Measurements from ENCODE around the gene RPL21.
"Not testable (repeated sequence)": the region's sequence is repeated elsewhere in the genome, so short reads cannot be mapped to it uniquely, and the experiment has no call there.

The RPL21 gene

DNA sequence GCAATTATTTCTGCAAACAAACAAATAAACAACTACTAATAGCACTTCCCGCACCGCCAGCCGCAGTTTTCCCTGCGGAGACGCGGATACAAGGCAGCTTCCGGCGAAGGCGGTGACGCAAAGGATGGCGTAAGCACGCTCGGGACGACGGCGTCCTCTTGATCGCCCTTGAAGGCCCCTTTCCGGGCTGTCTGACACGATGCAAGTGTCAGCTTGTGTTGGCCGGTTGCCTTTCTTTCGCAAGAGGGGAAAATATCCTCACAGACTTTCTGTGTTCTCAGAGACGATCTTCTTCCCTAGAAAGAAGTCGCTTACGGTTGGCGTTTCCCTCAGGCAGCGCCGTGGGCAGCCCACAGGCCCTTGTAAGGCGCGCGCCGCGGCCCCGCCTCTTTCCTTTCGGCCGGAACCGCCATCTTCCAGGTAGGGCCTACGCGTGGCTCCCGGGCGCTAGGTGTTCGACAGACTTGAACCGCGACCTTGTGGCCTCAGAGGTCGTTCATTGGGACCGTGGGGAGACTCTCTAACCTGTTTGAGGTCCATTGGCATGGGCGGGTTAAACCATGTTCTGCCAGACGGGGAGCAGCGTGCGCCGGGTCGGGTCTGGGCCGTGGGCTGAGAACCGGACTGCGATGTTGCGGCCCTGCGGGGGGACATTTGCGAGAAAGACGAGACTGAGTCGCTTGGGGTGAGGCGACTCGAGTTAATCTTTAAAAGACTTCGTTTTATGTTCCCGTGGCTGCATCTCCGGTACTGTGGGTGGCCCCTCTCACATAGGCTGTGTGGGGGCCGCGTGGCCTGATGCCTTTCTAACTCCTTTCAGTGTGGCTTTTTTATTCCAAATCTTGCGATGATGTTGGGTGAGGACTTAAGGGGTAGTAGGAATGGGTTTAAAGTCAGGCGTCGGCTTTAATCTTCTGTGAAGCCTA lies at the start of gene RPL21:
Gene RPL21 (plus strand): TSS at position 393 of the 926 bp plus-strand sequence. CDS start 2,219 bp downstream, outside the sequence.
- peak; percentile 85 for DNase-seq (ENCODE audit: low read depth, low spot score)
- H3K9me3 ChIP-seq (ENCODE audit: low read depth, low read length) = no peaks in the 10 kb centered on the region
- H3K36me3 ChIP-seq (ENCODE audit: insufficient read depth, low read length) = peaks cover 44% of the 10 kb centered on the region
- H3K27ac ChIP-seq = peak within 1 kb of the TSS; percentile 92
- H3K9ac ChIP-seq (ENCODE audit: insufficient read length) = peak within 1 kb of the TSS; percentile 100
- peak within 1 kb of the TSS; percentile 86 for H3K4me3 ChIP-seq
- no peak for TF ChIP-seq EZH2 (IDR thresholded peaks at IDR 0.05)
- TF ChIP-seq POLR2AphosphoS5 (IDR thresholded peaks at IDR 0.05; ENCODE audit: borderline replicate concordance, low read depth, low read length) = peak; percentile 96
- peak; percentile 86 for TF ChIP-seq FOXP2 (optimal IDR thresholded peaks at IDR 0.05; ENCODE audit: control extremely low read depth, extremely low read length, insufficient read depth)

DNA sequence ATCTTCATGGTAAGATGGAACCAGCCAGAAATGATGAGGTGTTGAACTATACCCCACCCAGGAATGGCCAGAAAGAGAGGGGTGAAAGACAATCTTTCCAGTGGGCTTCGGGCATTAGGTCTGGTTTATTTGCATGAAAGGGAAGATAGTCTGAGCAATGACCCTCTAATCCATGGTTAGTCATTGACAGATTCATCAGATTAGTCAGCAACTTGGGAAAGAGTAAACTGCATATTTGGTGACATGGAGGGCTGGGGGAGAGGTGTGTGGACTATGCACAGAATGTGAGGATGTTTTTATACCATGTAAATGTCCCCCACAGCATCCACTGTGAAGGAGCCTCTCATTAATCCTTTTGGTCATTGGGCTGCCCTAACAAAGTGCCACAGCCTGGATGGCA lies 49.7 kb upstream of the RPL21 start:
- no peak for TF ChIP-seq POLR2AphosphoS5 (IDR thresholded peaks at IDR 0.05; ENCODE audit: borderline replicate concordance, low read depth, low read length)
- no peak for TF ChIP-seq FOXP2 (optimal IDR thresholded peaks at IDR 0.05; ENCODE audit: control extremely low read depth, extremely low read length, insufficient read depth)
- no peak for TF ChIP-seq EZH2 (IDR thresholded peaks at IDR 0.05)
- DNase-seq (ENCODE audit: low read depth, low spot score) = no peak
- no peaks in the 10 kb centered on the region for H3K9me3 ChIP-seq (ENCODE audit: low read depth, low read length)

DNA sequence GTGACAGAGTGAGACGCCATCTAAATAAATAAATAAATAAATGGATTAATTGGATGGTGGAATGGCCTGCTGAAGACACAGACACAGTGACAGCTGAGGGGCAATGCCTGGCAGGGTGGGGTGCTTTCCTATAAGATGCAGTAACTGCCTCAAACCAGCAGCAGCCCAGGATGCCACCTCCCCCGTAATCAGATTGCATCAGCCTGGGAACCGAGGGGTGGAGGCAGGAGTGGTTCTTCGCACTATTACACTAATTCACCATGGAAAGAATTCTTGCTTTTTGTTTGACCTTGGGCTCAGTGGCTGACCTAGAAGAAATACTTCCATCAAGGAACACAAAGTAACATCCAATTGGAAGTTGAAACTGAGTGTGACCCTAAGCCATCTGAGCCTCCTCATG lies 48.2 kb upstream of the RPL21 start:
- H3K27ac ChIP-seq = no peak overlapping the region
- no peak for TF ChIP-seq FOXP2 (optimal IDR thresholded peaks at IDR 0.05; ENCODE audit: control extremely low read depth, extremely low read length, insufficient read depth)
- TF ChIP-seq POLR2AphosphoS5 (IDR thresholded peaks at IDR 0.05; ENCODE audit: borderline replicate concordance, low read depth, low read length) = no peak
- no peak for TF ChIP-seq EZH2 (IDR thresholded peaks at IDR 0.05)
- no peaks in the 10 kb centered on the region for H3K36me3 ChIP-seq (ENCODE audit: insufficient read depth, low read length)
- H3K9me3 ChIP-seq (ENCODE audit: low read depth, low read length) = no peaks in the 10 kb centered on the region
- H3K9ac ChIP-seq (ENCODE audit: insufficient read length) = no peak overlapping the region
- H3K4me3 ChIP-seq = no peak overlapping the region
- no peak for DNase-seq (ENCODE audit: low read depth, low spot score)

More for the DNA sequence above, 49.7 kb upstream of the RPL21 start:
- Histone ChIP-seq H3K36me3 (ENCODE audit: insufficient read depth, low read length) (no peaks in the 10 kb centered on the region), H3K4me3 (no peak overlapping the region), H3K9ac (ENCODE audit: insufficient read length) (no peak overlapping the region), H3K27ac (no peak overlapping the region)

DNA sequence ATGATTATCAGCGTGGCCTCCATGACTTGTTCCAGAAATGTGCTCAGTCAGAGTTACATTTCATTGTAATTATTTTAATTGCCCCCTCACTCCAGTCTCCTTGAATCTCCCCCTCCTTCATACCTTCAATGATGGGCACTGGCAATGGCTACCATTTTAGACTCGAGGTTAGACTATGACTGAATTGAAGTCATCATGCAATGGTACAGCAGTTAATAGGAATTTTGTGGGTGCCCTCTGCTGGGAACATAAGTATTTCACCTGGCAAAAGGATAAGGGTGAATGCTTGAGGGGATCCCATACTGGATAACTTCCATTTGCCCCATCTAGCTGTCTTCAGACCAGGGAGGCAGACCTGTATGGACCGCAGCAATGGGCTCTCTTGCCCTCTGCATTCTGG lies 47.5 kb upstream of the RPL21 start:
- no peak for TF ChIP-seq FOXP2 (optimal IDR thresholded peaks at IDR 0.05; ENCODE audit: control extremely low read depth, extremely low read length, insufficient read depth)
- TF ChIP-seq POLR2AphosphoS5 (IDR thresholded peaks at IDR 0.05; ENCODE audit: borderline replicate concordance, low read depth, low read length) = no peak
- no peak for TF ChIP-seq EZH2 (IDR thresholded peaks at IDR 0.05)
- H3K36me3 ChIP-seq (ENCODE audit: insufficient read depth, low read length) = no peaks in the 10 kb centered on the region
- H3K27ac ChIP-seq = no peak overlapping the region
- H3K4me3 ChIP-seq = no peak overlapping the region
- no peaks in the 10 kb centered on the region for H3K9me3 ChIP-seq (ENCODE audit: low read depth, low read length)
- DNase-seq (ENCODE audit: low read depth, low spot score) = no peak
- H3K9ac ChIP-seq (ENCODE audit: insufficient read length) = no peak overlapping the region

DNA sequence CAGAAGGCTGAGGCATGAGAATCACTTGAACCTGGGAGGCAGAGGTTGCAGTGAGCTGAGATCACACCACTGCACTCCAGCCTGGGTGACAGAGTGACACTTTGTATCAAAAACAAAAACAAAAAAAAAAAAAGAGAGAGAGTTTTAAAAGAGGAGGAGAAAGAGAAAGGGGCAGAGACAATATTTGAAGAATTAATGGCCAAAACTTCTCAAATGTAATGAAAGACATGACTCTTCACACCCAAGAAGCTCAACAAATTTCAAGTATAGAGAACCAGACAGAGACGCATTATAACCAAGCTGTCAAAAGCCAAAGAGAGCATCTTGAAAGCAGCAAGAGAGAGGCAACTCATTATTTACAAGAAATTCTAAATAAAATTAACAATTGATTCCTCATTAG lies 42.8 kb upstream of the RPL21 start:
- H3K36me3 ChIP-seq (ENCODE audit: insufficient read depth, low read length) = no peaks in the 10 kb centered on the region
- H3K27ac ChIP-seq = no peak overlapping the region
- TF ChIP-seq POLR2AphosphoS5 (IDR thresholded peaks at IDR 0.05; ENCODE audit: borderline replicate concordance, low read depth, low read length) (no peak), FOXP2 (optimal IDR thresholded peaks at IDR 0.05; ENCODE audit: control extremely low read depth, extremely low read length, insufficient read depth) (no peak), EZH2 (IDR thresholded peaks at IDR 0.05) (no peak)
- DNase-seq (ENCODE audit: low read depth, low spot score) = no peak
- 0 out of 2 replicates have a peak, but pooled peaks cover 6% of the 10 kb centered on the region for H3K9me3 ChIP-seq (ENCODE audit: low read depth, low read length)
- H3K9ac ChIP-seq (ENCODE audit: insufficient read length) = no peak overlapping the region
- no peak overlapping the region for H3K4me3 ChIP-seq

DNA sequence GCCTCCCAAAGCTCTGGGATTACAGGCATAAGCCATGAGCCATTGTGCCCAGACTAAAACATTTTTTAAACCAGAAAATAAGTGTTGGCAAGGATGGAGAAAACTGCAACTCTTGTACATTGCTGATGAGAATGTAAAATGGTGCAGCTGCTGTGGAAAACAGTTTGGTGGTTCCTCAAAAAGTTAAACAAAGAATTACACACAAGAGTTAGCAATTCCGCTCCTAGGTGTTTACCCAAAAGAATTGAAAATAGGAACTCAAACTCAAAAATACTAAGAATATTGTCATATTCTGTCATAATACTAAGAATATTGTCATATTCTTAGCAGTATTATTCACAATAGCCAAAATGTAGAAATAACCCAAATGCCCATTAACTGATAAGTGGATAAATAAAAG lies 40.1 kb upstream of the RPL21 start:
- Histone ChIP-seq H3K27ac (no peak overlapping the region), H3K36me3 (ENCODE audit: insufficient read depth, low read length) (no peaks in the 10 kb centered on the region), H3K9ac (ENCODE audit: insufficient read length) (no peak overlapping the region), H3K4me3 (no peak overlapping the region), H3K9me3 (ENCODE audit: low read depth, low read length) (0 out of 2 replicates have a peak, but pooled peaks cover 6% of the 10 kb centered on the region)
- DNase-seq (ENCODE audit: low read depth, low spot score) = no peak
- TF ChIP-seq POLR2AphosphoS5 (IDR thresholded peaks at IDR 0.05; ENCODE audit: borderline replicate concordance, low read depth, low read length) = no peak
- no peak for TF ChIP-seq EZH2 (IDR thresholded peaks at IDR 0.05)
- no peak for TF ChIP-seq FOXP2 (optimal IDR thresholded peaks at IDR 0.05; ENCODE audit: control extremely low read depth, extremely low read length, insufficient read depth)

DNA sequence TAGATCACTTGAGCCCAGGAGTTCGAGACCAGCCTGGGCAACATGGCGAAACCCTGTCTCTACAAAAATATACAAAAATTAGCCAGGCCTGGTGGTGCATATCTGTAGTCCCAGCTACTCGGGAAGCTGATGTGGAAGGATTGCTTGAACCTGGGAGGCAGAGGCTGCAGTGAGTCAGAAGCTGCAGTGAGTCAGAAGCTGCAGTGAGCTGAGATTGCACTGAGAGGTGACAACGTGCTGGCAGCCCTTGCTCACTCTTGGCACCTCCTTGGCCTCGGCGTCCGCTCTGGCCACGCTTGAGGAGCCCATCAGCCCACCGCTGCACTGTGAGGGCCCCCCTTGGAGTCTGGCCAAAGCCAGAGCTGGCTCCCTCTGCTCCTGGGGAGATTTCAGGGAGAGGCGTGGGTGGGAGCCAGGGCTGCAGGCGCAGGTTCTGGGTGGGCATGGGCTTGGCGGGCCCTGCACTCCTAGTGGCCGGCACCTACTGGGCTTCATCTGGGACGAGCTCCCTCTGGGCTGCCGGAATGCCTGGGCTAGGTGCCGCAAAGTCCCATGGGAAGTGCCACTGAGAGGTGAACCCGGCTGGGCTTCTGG lies 39.5 kb upstream of the RPL21 start:
- Histone ChIP-seq H3K27ac (no peak overlapping the region), H3K4me3 (no peak overlapping the region), H3K9me3 (ENCODE audit: low read depth, low read length) (0 out of 2 replicates have a peak, but pooled peaks cover 6% of the 10 kb centered on the region), H3K36me3 (ENCODE audit: insufficient read depth, low read length) (no peaks in the 10 kb centered on the region), H3K9ac (ENCODE audit: insufficient read length) (no peak overlapping the region)
- DNase-seq (ENCODE audit: low read depth, low spot score) = no peak
- TF ChIP-seq FOXP2 (optimal IDR thresholded peaks at IDR 0.05; ENCODE audit: control extremely low read depth, extremely low read length, insufficient read depth) (no peak), EZH2 (IDR thresholded peaks at IDR 0.05) (no peak), POLR2AphosphoS5 (IDR thresholded peaks at IDR 0.05; ENCODE audit: borderline replicate concordance, low read depth, low read length) (no peak)

DNA sequence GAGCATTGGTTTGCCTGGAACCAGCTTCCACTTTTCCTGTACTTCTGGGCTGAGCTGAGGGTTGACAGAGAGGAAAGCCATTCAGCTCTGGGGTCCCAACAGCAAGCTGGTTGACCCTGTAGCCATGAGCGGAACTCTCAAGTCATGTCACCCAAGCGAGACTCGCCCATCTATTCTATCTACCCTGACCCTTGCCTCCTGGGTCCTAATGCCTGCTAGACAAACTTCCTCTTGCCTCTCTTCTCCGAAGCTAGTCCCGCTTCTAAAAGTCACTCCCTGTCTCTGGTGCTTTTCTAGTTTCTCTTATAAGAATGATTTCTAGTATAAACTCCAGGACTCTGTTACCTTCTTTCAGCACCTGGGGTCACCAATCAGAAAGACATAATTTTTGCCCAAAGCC lies 38.0 kb upstream of the RPL21 start:
- DNase-seq (ENCODE audit: low read depth, low spot score); H3K36me3 ChIP-seq (ENCODE audit: insufficient read depth, low read length); H3K9me3 ChIP-seq (ENCODE audit: low read depth, low read length); H3K9ac ChIP-seq (ENCODE audit: insufficient read length); H3K4me3 ChIP-seq; H3K27ac ChIP-seq: not testable (repeated sequence)

DNA sequence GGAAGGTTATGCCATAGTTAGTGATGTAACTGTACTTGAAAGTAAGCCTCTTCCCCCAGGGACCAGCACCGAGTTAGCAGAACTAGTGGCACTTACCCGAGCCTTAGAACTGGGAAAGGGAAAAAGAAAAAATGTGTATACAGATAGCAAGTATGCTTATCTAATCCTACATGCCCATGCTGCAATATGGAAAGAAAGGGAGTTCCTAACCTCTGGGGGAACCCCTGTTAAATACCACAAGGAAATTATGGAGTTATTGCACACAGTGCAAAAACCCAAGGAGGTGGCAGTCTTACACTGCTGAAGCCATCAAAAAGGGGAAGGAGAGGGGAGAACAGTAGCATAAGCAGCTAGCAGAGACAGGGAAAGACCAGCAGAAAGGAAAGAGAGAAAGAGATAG lies 33.6 kb upstream of the RPL21 start:
- not testable (repeated sequence) for DNase-seq (ENCODE audit: low read depth, low spot score); H3K9ac ChIP-seq (ENCODE audit: insufficient read length); H3K4me3 ChIP-seq; H3K36me3 ChIP-seq (ENCODE audit: insufficient read depth, low read length); H3K27ac ChIP-seq; H3K9me3 ChIP-seq (ENCODE audit: low read depth, low read length)

DNA sequence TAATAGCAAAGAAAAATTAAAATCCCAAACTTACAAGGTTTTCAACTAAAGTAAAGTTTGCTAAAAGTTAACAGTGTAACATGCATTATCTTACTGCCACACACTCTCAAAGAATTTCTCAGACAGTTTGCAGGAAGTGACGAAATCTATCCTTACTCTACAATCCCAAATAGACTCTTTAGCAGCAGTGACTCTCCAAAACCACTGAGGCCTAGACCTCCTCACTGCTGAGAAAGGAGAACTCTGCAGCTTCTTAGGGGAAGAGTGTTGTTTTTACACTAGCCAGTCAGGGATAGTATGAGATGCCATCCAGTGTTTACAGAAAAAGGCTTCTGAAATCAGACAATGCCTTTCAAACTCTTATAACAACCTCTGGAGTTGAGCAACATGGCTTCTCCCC lies 32.5 kb upstream of the RPL21 start:
- H3K9ac ChIP-seq (ENCODE audit: insufficient read length); H3K4me3 ChIP-seq; H3K27ac ChIP-seq: not testable (repeated sequence)

More for the DNA sequence above, 32.5 kb upstream of the RPL21 start:
- not testable (repeated sequence) for DNase-seq (ENCODE audit: low read depth, low spot score); H3K36me3 ChIP-seq (ENCODE audit: insufficient read depth, low read length); H3K9me3 ChIP-seq (ENCODE audit: low read depth, low read length)
